CD4-positive, alpha-beta T cell (primary cell): ENCODE results near the gene PLCB2. TPM values are rescaled to one million over a fixed set of nuclear protein-coding genes. Genes with fewer than 3 reads are reported as not detected.

ENCODE experiments used
- ATAC-seq: fragments of 200-7000 bp; cut with Tn5 transposase; one replicate; pipeline ENCODE4 v1.10.0; 2022; ENCODE audit warnings: mild to moderate bottlenecking; ENCODE audit not compliant: poor library complexity
- CTCF ChIA-PET: fragments of 350-600 bp; sonication (Branson Sonifier 250); formaldehyde crosslinking; loops from one replicate; lab custom pipeline; 2021; ENCODE audit warnings: antibody characterized with exemption, inconsistent platforms; lab: Charles Lee
- POLR2A ChIA-PET: fragments of 350-600 bp; sonication (Branson Sonifier 250); formaldehyde crosslinking; loops from one replicate; lab custom pipeline; 2021; ENCODE audit warnings: antibody characterized with exemption, inconsistent platforms; lab: Charles Lee
- DNase-seq, 14 experiments: peaks; one replicate each; pipeline ENCODE4 v3.0.0-alpha.2; 2013 to 2020; ENCODE audit warnings: mixed read lengths in 2 of 14
- H3K27ac ChIP-seq, 2 donors: one replicate each; pipeline versions ENCODE4 v1.5.1 to v1.7.0; 2013; ENCODE audit warnings: low read length in 2 of 2, low read depth in 1 of 2, mild to moderate bottlenecking in 1 of 2
- H3K27me3 ChIP-seq, 2 experiments: 1 replicate in 1 of 2; 2 replicates in 1 of 2; pipeline versions ENCODE4 v1.6.1 to v1.7.0; 2013; ENCODE audit warnings: low read length in 2 of 2, control low read depth in 1 of 2, mild to moderate bottlenecking in 1 of 2, moderate library complexity in 1 of 2; ENCODE audit not compliant: insufficient read depth in 2 of 2, control insufficient read depth in 1 of 2
- H3K36me3 ChIP-seq: one replicate; pipeline ENCODE4 v1.6.1; 2013; ENCODE audit warnings: low read length, control low read depth; ENCODE audit not compliant: insufficient read depth
- H3K4me1 ChIP-seq: one replicate; pipeline ENCODE4 v1.6.1; 2013; ENCODE audit warnings: low read length, control low read depth; ENCODE audit not compliant: insufficient read depth
- H3K4me3 ChIP-seq: one replicate; pipeline ENCODE4 v1.5.1; 2013; ENCODE audit warnings: mild to moderate bottlenecking, low read length, moderate library complexity
- H3K9me3 ChIP-seq, 2 experiments: 1 replicate in 1 of 2; 2 replicates in 1 of 2; pipeline versions ENCODE4 v1.6.1 to v1.7.0; 2013; ENCODE audit warnings: low read length in 2 of 2, mild to moderate bottlenecking in 2 of 2, control low read depth in 1 of 2, moderate library complexity in 1 of 2; ENCODE audit not compliant: control insufficient read depth in 1 of 2, insufficient read depth in 1 of 2
- H3K27ac Mint-ChIP-seq: one replicate; pipeline ENCODE4 v1.8.0; 2020; ENCODE audit warnings: mixed read lengths
- H3K27me3 Mint-ChIP-seq: one replicate; pipeline ENCODE4 v1.8.0; 2021; ENCODE audit warnings: mixed read lengths
- H3K36me3 Mint-ChIP-seq: one replicate; pipeline ENCODE4 v1.8.0; 2021; ENCODE audit warnings: low read depth, mixed read lengths
- H3K4me1 Mint-ChIP-seq: one replicate; pipeline ENCODE4 v1.8.0; 2021; ENCODE audit warnings: low read depth, mixed read lengths
- H3K4me3 Mint-ChIP-seq: one replicate; pipeline ENCODE4 v1.8.0; 2020; ENCODE audit warnings: mild to moderate bottlenecking, mixed read lengths
- H3K9me3 Mint-ChIP-seq: one replicate; pipeline ENCODE4 v1.8.0; 2020; ENCODE audit warnings: mixed read lengths
- CTCF ChIP-seq: fragments of 200-600 bp; IDR thresholded peaks from one replicate; pipeline ENCODE4 v1.8.0; 2022; ENCODE audit warnings: antibody characterized with exemption, mild to moderate bottlenecking
- intact Hi-C, 2 experiments: fragments of 100-400 bp; cut with DNase I in 1 of 2; cut with micrococcal nuclease in 1 of 2; formaldehyde crosslinking; loops; one replicate each; pipeline versions ENCODE4 v1.15.1 to v1.9.0; 2023 to 2025; cut with DNase I, micrococcal nuclease
- total RNA-seq, 174 experiments: library from RNA in 2 of 174; stranded (reverse) in 2 of 174; gene quantifications; one replicate each; pipeline ENCODE4 v1.2.3 and lab custom pipeline; 2021 to 2026

The PLCB2 gene
- total RNA-seq, 2 experiments from 2014 or later, result 206 to 222 TPM

GRCh38 chr15:40320409-40320808 lies 12.7 kb upstream of the PLCB2 start:
- intact Hi-C loops, result loop anchor here (5.0 to 10.0 kb wide), 3 partner anchors 38 to 912 kb away; partner anchors contain the start of genes ANKRD63 (in 1 of the 2), CHP1 (in 1 of the 2), EXD1 (in 1 of the 2) and FSIP1 (in 1 of the 2)
- Mint-ChIP-seq H3K4me1 (peaks cover 29% of the 10 kb centered on the region), H3K27me3 (no peaks in the 10 kb centered on the region), H3K9me3 (no peaks in the 10 kb centered on the region), H3K36me3 (no peaks in the 10 kb centered on the region), H3K4me3 (no peak overlapping the region), H3K27ac (no peak overlapping the region)
- no peak for DNase-seq
- Histone ChIP-seq H3K4me3 (no peak overlapping the region), H3K4me1 (peaks cover 29% of the 10 kb centered on the region), H3K27ac (no peak overlapping the region), H3K36me3 (no peaks in the 10 kb centered on the region), H3K9me3 (no peaks in the 10 kb centered on the region), H3K27me3 (no peaks in the 10 kb centered on the region)
- ChIA-PET POLR2A (interaction anchor here (3.8 kb wide), 1 partner anchor 12 kb away, joined by 65 read pairs; the partner anchor contains the start of gene PLCB2), CTCF (interaction anchor here (0.6 to 5.1 kb wide), 9 partner anchors 9 to 41 kb away, joined by 3 to 55 read pairs (median 4); partner anchors contain the start of gene PLCB2)
- no peak for ATAC-seq
- TF ChIP-seq CTCF, result no peak

GRCh38 chr15:40317580-40317979 lies 9.8 kb upstream of the PLCB2 start:
- no peak for DNase-seq
- Mint-ChIP-seq H3K36me3 (no peaks in the 10 kb centered on the region), H3K4me1 (peaks cover 27% of the 10 kb centered on the region), H3K27me3 (no peaks in the 10 kb centered on the region), H3K9me3 (no peaks in the 10 kb centered on the region), H3K4me3 (no peak overlapping the region), H3K27ac (no peak overlapping the region)
- Histone ChIP-seq H3K9me3 (no peaks in the 10 kb centered on the region), H3K4me3 (no peak overlapping the region), H3K36me3 (no peaks in the 10 kb centered on the region), H3K27me3 (no peaks in the 10 kb centered on the region), H3K4me1 (peaks cover 31% of the 10 kb centered on the region), H3K27ac (no peak overlapping the region)
- ChIA-PET CTCF (interaction anchor here (1.0 to 3.5 kb wide), 3 partner anchors 10 to 38 kb away, joined by 3 to 14 read pairs (median 8); partner anchors contain the start of gene PLCB2), POLR2A (interaction anchor here (0.7 to 1.3 kb wide), 2 partner anchors 9 to 10 kb away, joined by 3 to 4 read pairs; no protein-coding TSS in a partner anchor)
- TF ChIP-seq CTCF, result no peak
- intact Hi-C loops, result no loop called here
- ATAC-seq, result no peak

GRCh38 chr15:40316931-40317330 lies 9.2 kb upstream of the PLCB2 start:
- intact Hi-C loops, result no loop called here
- Histone ChIP-seq H3K36me3 (no peaks in the 10 kb centered on the region), H3K27ac (no peak overlapping the region), H3K9me3 (no peaks in the 10 kb centered on the region), H3K27me3 (no peaks in the 10 kb centered on the region), H3K4me1 (peaks cover 24% of the 10 kb centered on the region), H3K4me3 (no peak overlapping the region)
- Mint-ChIP-seq H3K27me3 (no peaks in the 10 kb centered on the region), H3K9me3 (no peaks in the 10 kb centered on the region), H3K4me1 (peaks cover 22% of the 10 kb centered on the region), H3K4me3 (no peak overlapping the region), H3K36me3 (no peaks in the 10 kb centered on the region), H3K27ac (no peak overlapping the region)
- TF ChIP-seq CTCF, result no peak
- ATAC-seq, result no peak
- no peak for DNase-seq
- CTCF ChIA-PET, result interaction anchor here (0.9 to 3.5 kb wide), 3 partner anchors 9 to 105 kb away, joined by 3 to 14 read pairs (median 8); partner anchors contain the start of gene PLCB2
- POLR2A ChIA-PET, result interaction anchor here (1.3 kb wide), 1 partner anchor 10 kb away, joined by 4 read pairs; no protein-coding TSS in a partner anchor
